ENCODE measurements around the gene ZNF260.
"Not testable (repeated sequence)": the region's sequence is repeated elsewhere in the genome, so short reads cannot be mapped to it uniquely, and the experiment has no call there.

Gene ZNF260

GRCh38 chr19:36528194-36528920 lies at the start of gene ZNF260:
ZNF260 (minus strand) TSS chr19:36528271; CDS start chr19:36515238, 13,033 bp downstream.
- peak; percentile 94 for DNase-seq

GRCh38 chr19:36577271-36577996 lies 49.4 kb upstream of the ZNF260 start:
- no peak for DNase-seq

- no peak for DNase-seq
Measured at GRCh38 chr19:36574741-36575140, 46.7 kb upstream of the ZNF260 start.

GRCh38 chr19:36573895-36574720 lies 46.0 kb upstream of the ZNF260 start:
- DNase-seq, result no peak

GRCh38 chr19:36573020-36573894 lies 45.2 kb upstream of the ZNF260 start, which contains the start of gene ZNF529:
ZNF529 (minus strand) TSS chr19:36573292; CDS start chr19:36572346, 946 bp downstream.
- peak; percentile 78 for DNase-seq

GRCh38 chr19:36572593-36573019 lies 44.5 kb upstream of the ZNF260 start:
- DNase-seq, result no peak

- DNase-seq, result no peak
Measured at GRCh38 chr19:36564391-36564790, 36.3 kb upstream of the ZNF260 start.

- no peak for DNase-seq
Measured at GRCh38 chr19:36547001-36547732, 19.1 kb upstream of the ZNF260 start.

- no peak for DNase-seq
Measured at GRCh38 chr19:36528921-36529518, 949 bp upstream of the ZNF260 start.

- DNase-seq, result no peak
Measured at GRCh38 chr19:36527873-36528193, 238 bp downstream of the ZNF260 start.

GRCh38 chr19:36527341-36527740 lies 730 bp downstream of the ZNF260 start:
- DNase-seq, result no peak

- no peak for DNase-seq
Measured at GRCh38 chr19:36526581-36526980, 1.5 kb downstream of the ZNF260 start.

- DNase-seq, result no peak
Measured at GRCh38 chr19:36524617-36525016, 3.5 kb downstream of the ZNF260 start.

GRCh38 chr19:36514012-36514612 lies 14.0 kb downstream of the ZNF260 start:
- no peak for DNase-seq

GRCh38 chr19:36508325-36508724 lies 19.7 kb downstream of the ZNF260 start:
- DNase-seq, result no peak

GRCh38 chr19:36501973-36502372 lies 26.1 kb downstream of the ZNF260 start:
- no peak for DNase-seq

- no peak for DNase-seq
Measured at GRCh38 chr19:36497001-36497400, 31.1 kb downstream of the ZNF260 start.

- DNase-seq, result not testable (repeated sequence)
Measured at GRCh38 chr19:36492689-36493453, 35.2 kb downstream of the ZNF260 start.

GRCh38 chr19:36490846-36491245 lies 37.2 kb downstream of the ZNF260 start:
- not testable (repeated sequence) for DNase-seq

GRCh38 chr19:36489920-36490415 lies 38.1 kb downstream of the ZNF260 start:
- DNase-seq, result peak; percentile 73
